K562 (cell line): ENCODE results near the gene ATP6V1F. TPM values are rescaled to one million over a fixed set of nuclear protein-coding genes. Genes with fewer than 3 reads are reported as not detected.

Experiments
- ATAC-seq: fragments of 200-7000 bp; cut with Tn5 transposase; 3 replicates; pipeline ENCODE4 v1.9.1; 2020; ENCODE audit warnings: moderate library complexity
- BruUV-seq: library from RNA; stranded (reverse); fragments of 400-500 nt; replicated peaks from 2 replicates; lab custom pipeline; 2021; lab: Mats Ljungman, UMichigan
- CTCF ChIA-PET: fragments of 300-600 bp; formaldehyde crosslinking; extraction: SDS; loops from one replicate; lab custom pipeline; 2021; ENCODE audit warnings: low intra/inter-chr PET ratio; lab: Yijun Ruan, JAX
- POLR2A ChIA-PET: fragments of 300-600, 350-650 bp; sonication (Branson Sonifier 250); formaldehyde crosslinking; extraction: SDS; loops from one replicate; lab custom pipeline; 2021; ENCODE audit warnings: antibody characterized with exemption, inconsistent platforms; lab: Yijun Ruan, JAX
- DNase-seq, 4 experiments: peaks; one replicate each; pipeline versions ENCODE4 v3.0.0 to v3.0.0-alpha.2; 2011 to 2018; ENCODE audit warnings: low spot score in 3 of 4, mixed read lengths in 3 of 4; ENCODE audit errors: extremely low read depth in 1 of 4
- FAIRE-seq: peaks from 2 replicates; lab custom pipeline; 2011; peaks lifted over from hg19 to GRCh38; lab: Jason Lieb, UNC
- H2AFZ ChIP-seq: 2 replicates; pipeline ENCODE4 v1.6.0; 2011; ENCODE audit warnings: low read depth, low read length, control low read depth, inconsistent platforms
- H3K27ac ChIP-seq: fragments of 200-600 bp; 3 replicates; pipeline ENCODE4 v1.8.0; 2011; ENCODE audit warnings: low read depth, mild to moderate bottlenecking, control low read depth, inconsistent platforms, low read length, moderate library complexity, mixed read lengths; ENCODE audit errors: extremely low read depth
- H3K27me3 ChIP-seq, 2 experiments: fragments of 300-600 bp in 1 of 2; 2 replicates in 1 of 2; 3 replicates in 1 of 2; pipeline versions ENCODE4 v1.6.0 to v1.8.0; 2011; ENCODE audit warnings: inconsistent platforms in 2 of 2, low read length in 2 of 2, mild to moderate bottlenecking in 1 of 2, mixed read lengths in 1 of 2, moderate library complexity in 1 of 2; ENCODE audit not compliant: control insufficient read depth in 2 of 2, insufficient read depth in 2 of 2
- H3K36me3 ChIP-seq: fragments of 300-600 bp; 3 replicates; pipeline ENCODE4 v1.8.0; 2011; ENCODE audit warnings: mild to moderate bottlenecking, low read length, inconsistent platforms; ENCODE audit not compliant: control insufficient read depth, insufficient read depth
- H3K4me1 ChIP-seq, 2 experiments: fragments of 200-600 bp in 1 of 2; replicated peaks in 1 of 2; 2 replicates in 1 of 2; 3 replicates in 1 of 2; pipeline versions ENCODE4 v1.5.1 to v1.8.0; 2011; ENCODE audit warnings: inconsistent platforms in 2 of 2, low read length in 2 of 2, mild to moderate bottlenecking in 1 of 2, mixed read lengths in 1 of 2, moderate library complexity in 1 of 2; ENCODE audit not compliant: control insufficient read depth in 2 of 2, insufficient read depth in 2 of 2
- H3K4me2 ChIP-seq: 2 replicates; pipeline ENCODE4 v1.6.1; 2011; ENCODE audit warnings: low read length, control low read depth, inconsistent platforms, mixed read lengths; ENCODE audit not compliant: insufficient read depth
- H3K4me3 ChIP-seq: fragments of 200-600 bp; sonication (generic), shearing (Covaris generic); 2 replicates; pipeline ENCODE4 v1.5.1; 2016; ENCODE audit warnings: control low read depth, inconsistent platforms
- H3K79me2 ChIP-seq: fragments of 200-600 bp; 3 replicates; pipeline ENCODE4 v1.8.0; 2011; ENCODE audit warnings: low read length, inconsistent platforms; ENCODE audit not compliant: control insufficient read depth, insufficient read depth
- H3K9ac ChIP-seq, 2 experiments: 2 replicates each; pipeline versions ENCODE4 v1.6.0 to v1.6.1; 2011; ENCODE audit warnings: low read depth in 2 of 2, low read length in 2 of 2, control low read depth in 1 of 2, inconsistent platforms in 1 of 2, mild to moderate bottlenecking in 1 of 2, mixed read lengths in 1 of 2; ENCODE audit not compliant: insufficient read depth in 1 of 2
- H3K9me1 ChIP-seq: one replicate; pipeline ENCODE4 v1.6.0; 2011; ENCODE audit warnings: inconsistent platforms, mild to moderate bottlenecking, low read length, moderate library complexity; ENCODE audit not compliant: control insufficient read depth, insufficient read depth
- H3K9me3 ChIP-seq: replicated peaks from 2 replicates; pipeline ENCODE4 v1.5.1; 2011; ENCODE audit warnings: low read depth, low read length, inconsistent platforms; ENCODE audit not compliant: control insufficient read depth, insufficient read depth
- H4K20me1 ChIP-seq: replicated peaks from 2 replicates; pipeline ENCODE4 v1.6.1; 2011; ENCODE audit warnings: low read length, inconsistent platforms, mixed read lengths; ENCODE audit not compliant: control insufficient read depth, insufficient read depth
- CSDE1 ChIP-seq, 2 experiments: fragments of 450-650 bp; IDR thresholded peaks; 2 replicates each; pipeline ENCODE4 v1.6.1; 2016; ENCODE audit warnings: mild to moderate bottlenecking in 1 of 2
- DIDO1 ChIP-seq: fragments of 450-650 bp; IDR thresholded peaks from 2 replicates; pipeline ENCODE4 v1.6.1; 2016; ENCODE audit warnings: low read depth, missing biosample characterization, missing genetic modification characterization
- EGR1 ChIP-seq: fragments of 450-650 bp; conservative IDR thresholded peaks from 2 replicates; pipeline ENCODE4 v1.6.1; 2017; ENCODE audit warnings: mild to moderate bottlenecking
- ELF1 ChIP-seq: fragments of 200-800 bp; sonication (Bioruptor generic); IDR thresholded peaks from 2 replicates; pipeline ENCODE4 v1.6.1; 2016; ENCODE audit warnings: missing genetic modification characterization, missing compliant biosample characterization
- IFI16 ChIP-seq: fragments of 250-450 bp; sonication (Bioruptor Pico); IDR thresholded peaks from 2 replicates; pipeline ENCODE4 v2.1.2; 2022; ENCODE audit warnings: mild to moderate bottlenecking, inconsistent platforms
- NFIX ChIP-seq: fragments of 250-450 bp; sonication (Bioruptor Pico); IDR thresholded peaks from 2 replicates; pipeline ENCODE4 v1.4.0; 2020; ENCODE audit warnings: low read depth, mild to moderate bottlenecking, moderate library complexity
- SLC30A9 ChIP-seq: fragments of 250-450 bp; sonication (Bioruptor Pico); IDR thresholded peaks from 2 replicates; pipeline ENCODE4 v1.8.0; 2022; ENCODE audit warnings: mild to moderate bottlenecking, moderate library complexity
- SMAD3 ChIP-seq: fragments of 450-650 bp; formaldehyde crosslinking; conservative IDR thresholded peaks from 2 replicates; pipeline ENCODE4 v1.4.0; 2020; ENCODE audit warnings: mild to moderate bottlenecking
- TOE1 ChIP-seq, 2 experiments: fragments of 450-650 bp in 1 of 2; sonication (generic) in 1 of 2; formaldehyde crosslinking in 1 of 2; IDR thresholded peaks; 2 replicates each; pipeline versions ENCODE4 v1.7.1 to v1.8.0; 2016 to 2022; ENCODE audit warnings: borderline replicate concordance in 2 of 2, mild to moderate bottlenecking in 2 of 2, antibody characterized with exemption in 1 of 2, inconsistent platforms in 1 of 2, low read depth in 1 of 2, missing genetic modification reagents in 1 of 2, moderate library complexity in 1 of 2
- ZNF121 ChIP-seq: sonication (generic); formaldehyde crosslinking; conservative IDR thresholded peaks from 2 replicates; pipeline ENCODE4 v1.8.0; 2022; ENCODE audit warnings: missing genetic modification reagents
- ZNF124 ChIP-seq: sonication (generic); formaldehyde crosslinking; IDR thresholded peaks from 2 replicates; pipeline ENCODE4 v1.8.1; 2022; ENCODE audit warnings: missing genetic modification reagents
- ZNF253 ChIP-seq: fragments of 250-450 bp; sonication (Bioruptor Pico); conservative IDR thresholded peaks from 2 replicates; pipeline ENCODE4 v1.6.1; 2021; ENCODE audit warnings: mild to moderate bottlenecking
- ZNF354B ChIP-seq: fragments of 250-450 bp; sonication (Bioruptor Pico); IDR thresholded peaks from 2 replicates; pipeline ENCODE4 v1.4.0; 2020
- WGBS: fragments of 100-300 bp; shearing (Covaris generic); methylation state at CpG from one replicate; pipeline ENCODE4 v1.1.6; 2016; ENCODE audit warnings: low coverage, mixed read lengths; ENCODE audit not compliant: insufficient coverage; ENCODE audit errors: missing lambda C conversion rate; 5-methylcytosine and 5-hydroxymethylcytosine counted together
- in situ Hi-C: fragments of 300-500 bp; cut with MboI; formaldehyde crosslinking; loops from 4 replicates; pipeline ENCODE4 v1.15.0; 2018; ENCODE audit warnings: inconsistent platforms, mixed read lengths
- intact Hi-C: fragments of 100-400 bp; cut with micrococcal nuclease; formaldehyde crosslinking; loops from 2 replicates; pipeline ENCODE4 v1.14.2; 2022
- polyA plus RNA-seq, 8 experiments: library from polyadenylated mRNA; depleted of rRNA in 4 of 8; stranded (reverse) in 5 of 8; unstranded in 3 of 8; fragments of >200 nt; fragmentation: Nextera tagmentation in 2 of 8; fragmentation: Illumina TruSeq in 1 of 8; extraction: Ambion mirVana in 2 of 8; extraction: Trizol in 1 of 8; gene quantifications; 2 replicates each; pipeline versions ENCODE4 v1.2.1 to v1.2.3, GENCODE V29; 2011 to 2014; ENCODE audit warnings: inconsistent platforms in 1 of 8, missing spikeins in 1 of 8
- total RNA-seq, 7 experiments: library from RNA; depleted of rRNA in 6 of 7; stranded (reverse); fragments of >200 nt in 6 of 7; fragmentation: Illumina TruSeq in 2 of 7; extraction: Trizol in 2 of 7; gene quantifications; 2 replicates each; pipeline versions ENCODE4 v1.2.1 to v1.2.3, GENCODE V29; 2011 to 2021; ENCODE audit warnings: low replicate concordance in 1 of 7
- TF ChIP-seq, protein P1 (sequence below): fragments of 250-450 bp; sonication (Bioruptor Pico); IDR thresholded peaks from 2 replicates; pipeline ENCODE4 v1.8.0; 2022; ENCODE audit warnings: inconsistent platforms, mild to moderate bottlenecking, moderate library complexity, borderline replicate concordance
- TF ChIP-seq, protein P2 (sequence below): fragments of 250-450 bp; sonication (Bioruptor Pico); IDR thresholded peaks from 2 replicates; pipeline ENCODE4 v1.6.1; 2021; ENCODE audit warnings: mild to moderate bottlenecking
- TF ChIP-seq, protein P3 (sequence below): fragments of 250-450 bp; sonication (Bioruptor Pico); IDR thresholded peaks from 2 replicates; pipeline ENCODE4 v1.8.0; 2022; ENCODE audit warnings: moderate library complexity, mild to moderate bottlenecking, inconsistent platforms

Gene ATP6V1F
- total and polyA plus RNA-seq, 9 of the 15 experiments (the other 6 are each of a cell fraction or from before 2014, with no cell fraction given) = 206 to 1,123 (median 542) TPM

GRCh38 chr7:128892521-128893250, 30.0 kb downstream of the ATP6V1F start (continued):
- TF ChIP-seq ZNF253 = no peak
- no peak for TF ChIP-seq ZNF124 (CRISPR knock-in tag)
- no peak for TF ChIP-seq ELF1
- TF ChIP-seq SMAD3 (CRISPR knock-in tag) = no peak

- Histone ChIP-seq H3K27me3 (peaks cover 14 to 40% of the 10 kb centered on the region in 2 experiments), H3K9me3 (0 out of 2 replicates have a peak, but pooled peaks cover 4% of the 10 kb centered on the region), H4K20me1 (no peaks in the 10 kb centered on the region; the same call in 1 of the 2 replicates), H3K4me1 (peaks cover 0 to 41% of the 10 kb centered on the region in 2 experiments; a peak in 2 of 5 replicates), H3K36me3 (no peaks in the 10 kb centered on the region), H3K4me2 (no peak overlapping the region), H3K79me2 (no peaks in the 10 kb centered on the region), H3K9me1 (no peaks in the 10 kb centered on the region), H2AFZ (no peak overlapping the region), H3K27ac (no peak overlapping the region), H3K9ac (no peak overlapping the region; a peak in 1 of 4 replicates), H3K4me3 (no peak overlapping the region)
- ATAC-seq (no peak), FAIRE-seq (no peak), DNase-seq (no peak)
- POLR2A ChIA-PET = interaction anchor here (0.7 kb wide), 1 partner anchor 9 kb away, joined by 3 read pairs; no protein-coding TSS in a partner anchor
- CTCF ChIA-PET = no interaction called here
- intact Hi-C loops (no loop called here), in situ Hi-C loops (no loop called here)
- no TSS peak for BruUV-seq
- WGBS = 37% methylated on average over 23 of the region's 23 CpGs
- TF ChIP-seq, protein P1, sequence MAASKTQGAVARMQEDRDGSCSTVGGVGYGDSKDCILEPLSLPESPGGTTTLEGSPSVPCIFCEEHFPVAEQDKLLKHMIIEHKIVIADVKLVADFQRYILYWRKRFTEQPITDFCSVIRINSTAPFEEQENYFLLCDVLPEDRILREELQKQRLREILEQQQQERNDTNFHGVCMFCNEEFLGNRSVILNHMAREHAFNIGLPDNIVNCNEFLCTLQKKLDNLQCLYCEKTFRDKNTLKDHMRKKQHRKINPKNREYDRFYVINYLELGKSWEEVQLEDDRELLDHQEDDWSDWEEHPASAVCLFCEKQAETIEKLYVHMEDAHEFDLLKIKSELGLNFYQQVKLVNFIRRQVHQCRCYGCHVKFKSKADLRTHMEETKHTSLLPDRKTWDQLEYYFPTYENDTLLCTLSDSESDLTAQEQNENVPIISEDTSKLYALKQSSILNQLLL = no peak
- no peak for TF ChIP-seq CSDE1 (IDR thresholded peaks at IDR 0.05)
- TF ChIP-seq, protein P2, sequence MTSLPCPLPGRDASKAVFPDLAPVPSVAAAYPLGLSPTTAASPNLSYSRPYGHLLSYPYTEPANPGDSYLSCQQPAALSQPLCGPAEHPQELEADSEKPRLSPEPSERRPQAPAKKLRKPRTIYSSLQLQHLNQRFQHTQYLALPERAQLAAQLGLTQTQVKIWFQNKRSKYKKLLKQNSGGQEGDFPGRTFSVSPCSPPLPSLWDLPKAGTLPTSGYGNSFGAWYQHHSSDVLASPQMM (CRISPR knock-in tag) = no peak
- TF ChIP-seq SLC30A9 (CRISPR knock-in tag) = no peak
- no peak for TF ChIP-seq IFI16
- no peak for TF ChIP-seq DIDO1
- no peak for TF ChIP-seq ZNF354B (CRISPR knock-in tag)
- TF ChIP-seq TOE1 (IDR thresholded peaks at IDR 0.05; ENCODE audit: borderline replicate concordance) = no peak
- TF ChIP-seq TOE1 (CRISPR knock-in tag; IDR thresholded peaks at IDR 0.05; ENCODE audit: borderline replicate concordance, low read depth) = no peak
- no peak for TF ChIP-seq NFIX
- TF ChIP-seq ZNF121 (CRISPR knock-in tag) = no peak
- no peak for TF ChIP-seq EGR1
- TF ChIP-seq, protein P3, sequence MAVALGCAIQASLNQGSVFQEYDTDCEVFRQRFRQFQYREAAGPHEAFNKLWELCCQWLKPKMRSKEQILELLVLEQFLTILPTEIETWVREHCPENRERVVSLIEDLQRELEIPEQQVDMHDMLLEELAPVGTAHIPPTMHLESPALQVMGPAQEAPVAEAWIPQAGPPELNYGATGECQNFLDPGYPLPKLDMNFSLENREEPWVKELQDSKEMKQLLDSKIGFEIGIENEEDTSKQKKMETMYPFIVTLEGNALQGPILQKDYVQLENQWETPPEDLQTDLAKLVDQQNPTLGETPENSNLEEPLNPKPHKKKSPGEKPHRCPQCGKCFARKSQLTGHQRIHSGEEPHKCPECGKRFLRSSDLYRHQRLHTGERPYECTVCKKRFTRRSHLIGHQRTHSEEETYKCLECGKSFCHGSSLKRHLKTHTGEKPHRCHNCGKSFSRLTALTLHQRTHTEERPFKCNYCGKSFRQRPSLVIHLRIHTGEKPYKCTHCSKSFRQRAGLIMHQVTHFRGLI = no peak
These were observed 30.8 kb downstream of the ATP6V1F start for GRCh38 chr7:128893251-128894100.
